Neural progenitor cell (in vitro differentiated cells): ENCODE data around the gene RAB6B. TPM values are rescaled to one million over a fixed set of nuclear protein-coding genes. Genes with fewer than 3 reads are reported as not detected.

Experiments used
- DNase-seq: peaks from one replicate; pipeline ENCODE4 v3.0.0-alpha.2; 2016; ENCODE audit warnings: low spot score
- H2AFZ ChIP-seq: fragments of 200-600 bp; sonication (generic); replicated peaks from 2 replicates; pipeline ENCODE4 v1.6.1; 2016; ENCODE audit warnings: antibody characterized with exemption
- H3F3A ChIP-seq: fragments of 200-600 bp; sonication (generic); 2 replicates; pipeline ENCODE4 v1.6.1; 2016; ENCODE audit warnings: antibody characterized with exemption, low read depth
- H3K27ac ChIP-seq: fragments of 200-600 bp; sonication (generic); 2 replicates; pipeline ENCODE4 v1.5.1; 2016; ENCODE audit warnings: mild to moderate bottlenecking
- H3K27me3 ChIP-seq: fragments of 200-600 bp; sonication (generic); 2 replicates; pipeline ENCODE4 v1.6.1; 2016; ENCODE audit warnings: mild to moderate bottlenecking, moderate library complexity
- H3K36me3 ChIP-seq: fragments of 200-600 bp; sonication (generic); 2 replicates; pipeline ENCODE4 v1.5.1; 2016
- H3K4me1 ChIP-seq: fragments of 200-600 bp; sonication (generic); 2 replicates; pipeline ENCODE4 v1.6.1; 2016; ENCODE audit warnings: mixed run types
- H3K4me2 ChIP-seq: fragments of 200-600 bp; sonication (generic); 2 replicates; pipeline ENCODE4 v1.6.1; 2016
- H3K4me3 ChIP-seq: fragments of 200-600 bp; sonication (generic); 2 replicates; pipeline ENCODE4 v1.5.1; 2016
- H3K79me2 ChIP-seq: fragments of 200-600 bp; sonication (generic); 2 replicates; pipeline ENCODE4 v1.6.1; 2016; ENCODE audit warnings: low read depth
- H3K9ac ChIP-seq: fragments of 200-600 bp; sonication (generic); 2 replicates; pipeline ENCODE4 v1.6.1; 2016
- H3K9me3 ChIP-seq: fragments of 200-600 bp; sonication (generic); 2 replicates; pipeline ENCODE4 v1.5.1; 2016; ENCODE audit warnings: low read depth
- H4K20me1 ChIP-seq: fragments of 200-600 bp; sonication (generic); 2 replicates; pipeline ENCODE4 v1.6.1; 2016; ENCODE audit warnings: low read depth
- H3K27ac Mint-ChIP-seq: 3 replicates; pipeline ENCODE4 v1.8.0; 2021; ENCODE audit warnings: mixed read lengths
- H3K27me3 Mint-ChIP-seq: 2 replicates; pipeline ENCODE4 v1.8.0; 2022; ENCODE audit warnings: low read depth, mild to moderate bottlenecking, inconsistent platforms, moderate library complexity, mixed read lengths; ENCODE audit not compliant: insufficient read depth
- H3K36me3 Mint-ChIP-seq: 3 replicates; pipeline ENCODE4 v1.8.0; 2021; ENCODE audit warnings: mixed read lengths
- H3K4me1 Mint-ChIP-seq: 3 replicates; pipeline ENCODE4 v1.8.0; 2021; ENCODE audit warnings: mixed read lengths
- H3K4me3 Mint-ChIP-seq: 3 replicates; pipeline ENCODE4 v1.8.0; 2021; ENCODE audit warnings: mild to moderate bottlenecking, moderate library complexity, mixed read lengths
- H3K9me3 Mint-ChIP-seq: 3 replicates; pipeline ENCODE4 v1.8.0; 2020; ENCODE audit warnings: mixed read lengths
- CTCF ChIP-seq: fragments of 200-600 bp; sonication (generic); IDR thresholded peaks from 2 replicates; pipeline ENCODE4 v1.5.1; 2017; ENCODE audit warnings: antibody characterized with exemption, mild to moderate bottlenecking
- EZH2 ChIP-seq: fragments of 200-600 bp; sonication (generic); IDR thresholded peaks from 2 replicates; pipeline ENCODE4 v1.6.1; 2017; ENCODE audit warnings: antibody characterized with exemption, mild to moderate bottlenecking, moderate library complexity
- EZH2phosphoT487 ChIP-seq: fragments of 200-600 bp; sonication (generic); IDR thresholded peaks from 2 replicates; pipeline ENCODE4 v1.6.1; 2017; ENCODE audit warnings: antibody characterized with exemption
- total RNA-seq: library from RNA; depleted of rRNA; stranded (reverse); fragments of >200 nt; gene quantifications from 2 replicates; pipeline ENCODE4 v1.2.3, GENCODE V29; 2015; ENCODE audit warnings: low replicate concordance

The RAB6B gene
- total RNA-seq, 1 donor from 2014 or later, result 7.7 TPM

GRCh38 chr3:133880886-133881455 is 14.7 kb downstream of the RAB6B start:
- Mint-ChIP-seq H3K4me1 (no peaks in the 10 kb centered on the region), H3K4me3 (no peak overlapping the region), H3K27me3 (peaks cover 2% of the 10 kb centered on the region), H3K27ac (no peak overlapping the region), H3K36me3 (peaks cover 3% of the 10 kb centered on the region), H3K9me3 (peaks cover 10% of the 10 kb centered on the region)
- H3K4me2 ChIP-seq, result no peak overlapping the region
- no peaks in the 10 kb centered on the region for H3K9me3 ChIP-seq
- H3K79me2 ChIP-seq, result no peaks in the 10 kb centered on the region
- H3K27me3 ChIP-seq, result no peaks in the 10 kb centered on the region
- no peaks in the 10 kb centered on the region for H4K20me1 ChIP-seq
- no peak overlapping the region for H3K9ac ChIP-seq
- H3K4me1 ChIP-seq, result no peaks in the 10 kb centered on the region
- TF ChIP-seq CTCF, result no peak
- no peak for TF ChIP-seq EZH2
- TF ChIP-seq EZH2phosphoT487, result no peak
- DNase-seq, result no peak
- no peak overlapping the region for H2AFZ ChIP-seq
- no peaks in the 10 kb centered on the region for H3F3A ChIP-seq
- H3K27ac ChIP-seq, result no peak overlapping the region
- H3K4me3 ChIP-seq, result no peak overlapping the region
- H3K36me3 ChIP-seq, result no peaks in the 10 kb centered on the region

GRCh38 chr3:133880287-133880686 is 15.4 kb downstream of the RAB6B start:
- Mint-ChIP-seq H3K27ac (no peak overlapping the region), H3K36me3 (peaks cover 3% of the 10 kb centered on the region), H3K27me3 (peaks cover 2% of the 10 kb centered on the region), H3K4me1 (no peaks in the 10 kb centered on the region), H3K4me3 (no peak overlapping the region), H3K9me3 (peaks cover 10% of the 10 kb centered on the region)
- no peak for DNase-seq
- H3K9me3 ChIP-seq, result no peaks in the 10 kb centered on the region
- H4K20me1 ChIP-seq, result no peaks in the 10 kb centered on the region
- no peak overlapping the region for H2AFZ ChIP-seq
- H3F3A ChIP-seq, result no peaks in the 10 kb centered on the region
- H3K4me1 ChIP-seq, result no peaks in the 10 kb centered on the region
- no peak overlapping the region for H3K9ac ChIP-seq
- TF ChIP-seq EZH2phosphoT487 (no peak), CTCF (no peak), EZH2 (no peak)
- no peak overlapping the region for H3K4me2 ChIP-seq
- H3K79me2 ChIP-seq, result no peaks in the 10 kb centered on the region
- no peaks in the 10 kb centered on the region for H3K36me3 ChIP-seq
- no peaks in the 10 kb centered on the region for H3K27me3 ChIP-seq
- no peak overlapping the region for H3K27ac ChIP-seq
- H3K4me3 ChIP-seq, result no peak overlapping the region

DNA sequence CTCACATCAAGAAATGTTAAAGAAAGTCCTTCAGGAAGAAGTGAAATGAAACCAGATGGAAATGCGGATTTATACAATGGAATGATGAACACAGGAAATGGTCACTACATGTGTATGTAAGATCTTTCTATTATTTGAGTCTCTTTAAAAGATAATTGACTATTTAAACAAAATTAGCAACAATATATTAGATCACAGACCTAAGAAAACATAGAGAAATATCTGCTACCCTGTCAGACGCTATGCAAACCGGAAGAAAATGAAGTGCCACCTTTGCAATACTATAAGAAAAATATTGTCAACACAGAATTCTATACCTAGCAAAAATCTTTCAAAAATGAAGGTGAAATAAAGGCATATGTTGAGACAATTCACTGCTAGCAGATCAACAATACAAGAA is 17.2 kb downstream of the RAB6B start:
- H3K27me3 ChIP-seq, result no peaks in the 10 kb centered on the region
- H3K79me2 ChIP-seq, result no peaks in the 10 kb centered on the region
- no peaks in the 10 kb centered on the region for H4K20me1 ChIP-seq
- TF ChIP-seq EZH2phosphoT487, result no peak
- TF ChIP-seq CTCF, result no peak
- no peak for TF ChIP-seq EZH2
- no peak overlapping the region for H3K4me3 ChIP-seq
- Mint-ChIP-seq H3K36me3 (peaks cover 3% of the 10 kb centered on the region), H3K27me3 (peaks cover 2% of the 10 kb centered on the region), H3K9me3 (peaks cover 10% of the 10 kb centered on the region), H3K4me1 (no peaks in the 10 kb centered on the region), H3K4me3 (no peak overlapping the region), H3K27ac (no peak overlapping the region)
- no peaks in the 10 kb centered on the region for H3K36me3 ChIP-seq
- H3K4me2 ChIP-seq, result no peak overlapping the region
- no peak overlapping the region for H3K27ac ChIP-seq
- H2AFZ ChIP-seq, result no peak overlapping the region
- peaks cover under 1% of the 10 kb centered on the region for H3K4me1 ChIP-seq
- H3K9ac ChIP-seq, result no peak overlapping the region
- no peaks in the 10 kb centered on the region for H3K9me3 ChIP-seq
- no peaks in the 10 kb centered on the region for H3F3A ChIP-seq
- no peak for DNase-seq
